Kidney (tissue), 14 donors: ENCODE measurements around the gene HNRNPH3. TPM values are rescaled to one million over a fixed set of nuclear protein-coding genes. Genes with fewer than 3 reads are reported as not detected.

ENCODE experiments used
- DNase-seq, 5 donors: peaks; one replicate each; pipeline ENCODE4 v3.0.0-alpha.2; 2013 to 2020
- FAIRE-seq: peaks from 2 replicates; lab custom pipeline; 2012; peaks lifted over from hg19 to GRCh38; lab: Jason Lieb, UNC
- H3K27ac ChIP-seq, 2 donors: one replicate each; pipeline ENCODE4 v1.7.0; 2013; ENCODE audit warnings: low read depth in 2 of 2, low read length in 2 of 2, inconsistent platforms in 1 of 2
- H3K27me3 ChIP-seq: one replicate; pipeline ENCODE4 v1.7.1; 2013; ENCODE audit warnings: low read length, inconsistent platforms; ENCODE audit not compliant: control insufficient read depth, insufficient read depth
- H3K36me3 ChIP-seq, 3 donors: one replicate each; pipeline versions ENCODE4 v1.7.0 to v1.7.1; 2013; ENCODE audit warnings: low read length in 3 of 3, control low read depth in 1 of 3, inconsistent platforms in 1 of 3; ENCODE audit not compliant: insufficient read depth in 3 of 3, control insufficient read depth in 2 of 3
- H3K4me1 ChIP-seq, 3 donors: one replicate each; pipeline versions ENCODE4 v1.7.0 to v1.7.1; 2013; ENCODE audit warnings: low read length in 3 of 3, inconsistent platforms in 1 of 3, low read depth in 1 of 3; ENCODE audit not compliant: control insufficient read depth in 2 of 3, insufficient read depth in 2 of 3
- H3K4me3 ChIP-seq, 3 donors: one replicate each; pipeline versions ENCODE4 v1.7.0 to v1.8.1; 2013; ENCODE audit warnings: low read length in 3 of 3, control low read depth in 1 of 3, inconsistent platforms in 1 of 3
- H3K9ac ChIP-seq, 3 donors: one replicate each; pipeline versions ENCODE4 v1.7.0 to v1.7.1; 2013; ENCODE audit warnings: low read length in 3 of 3, control low read depth in 1 of 3, inconsistent platforms in 1 of 3
- H3K9me3 ChIP-seq, 3 donors: one replicate each; pipeline versions ENCODE4 v1.7.0 to v1.7.1; 2013; ENCODE audit warnings: low read length in 3 of 3, control low read depth in 1 of 3, inconsistent platforms in 1 of 3; ENCODE audit not compliant: control insufficient read depth in 2 of 3, insufficient read depth in 1 of 3
- CTCF ChIP-seq: IDR thresholded peaks from 3 replicates; pipeline ENCODE4 v1.5.1; 2012; ENCODE audit warnings: mild to moderate bottlenecking, moderate library complexity, borderline replicate concordance; ENCODE audit not compliant: insufficient read depth; ENCODE audit errors: extremely low read depth
- intact Hi-C: fragments of 100-400 bp; cut with DNase I; formaldehyde crosslinking; loops from one replicate; pipeline ENCODE4 v1.11.1; 2022
- polyA plus RNA-seq: library from polyadenylated mRNA; stranded (reverse); fragments of 350-450 nt; fragmentation: Illumina TruSeq; extraction: RNeasy Lipid Tissue Mini Kit (QIAGEN cat#74804); gene quantifications from one replicate; pipeline ENCODE4 v1.2.3, GENCODE V29; 2014; ENCODE audit warnings: low read depth, low replicate concordance; ENCODE audit not compliant: insufficient read depth
- total RNA-seq: library from RNA; stranded (reverse); fragmentation: NEBNext Ultra II Directional; extraction: Animal tissue kit (Norgen Biotek cat#: 25700); gene quantifications from one replicate; pipeline ENCODE4 v1.2.1, GENCODE V29; 2021
- donor health status: control.
- donor health status: control.
- donor health status: control.
- donor health status: control.
- donor health status: control.
- donor health status: DM: yes; HTN: yes; CAD: no.
- donor health status: Normal renal cell carcinoma (clear cell type).

Gene HNRNPH3
- total and polyA plus RNA-seq, 2 donors from 2014 or later, result 114 to 119 TPM

GRCh38 chr10:68353537-68353936 lies 21.7 kb downstream of the HNRNPH3 start:
- FAIRE-seq (no peak), DNase-seq (no peak)
- intact Hi-C loops, result no loop called here
- no peaks in the 10 kb centered on the region for H3K9me3 ChIP-seq
- TF ChIP-seq CTCF, result no peak
- no peak overlapping the region for H3K4me3 ChIP-seq
- no peaks in the 10 kb centered on the region for H3K4me1 ChIP-seq
- H3K27me3 ChIP-seq, result no peaks in the 10 kb centered on the region
- peaks cover 5 to 9% (median 6%) of the 10 kb centered on the region in 3 donors for H3K36me3 ChIP-seq
- H3K9ac ChIP-seq, result no peak overlapping the region
- no peak overlapping the region for H3K27ac ChIP-seq

GRCh38 chr10:68359189-68359588 lies 27.3 kb downstream of the HNRNPH3 start:
- DNase-seq (no peak), FAIRE-seq (no peak)
- H3K4me3 ChIP-seq, result no peak overlapping the region
- no peaks in the 10 kb centered on the region for H3K27me3 ChIP-seq
- H3K4me1 ChIP-seq, result no peaks in the 10 kb centered on the region
- peaks cover 2 to 8% (median 6%) of the 10 kb centered on the region in 3 donors for H3K36me3 ChIP-seq
- intact Hi-C loops, result no loop called here
- TF ChIP-seq CTCF, result no peak
- H3K27ac ChIP-seq, result no peak overlapping the region
- no peaks in the 10 kb centered on the region for H3K9me3 ChIP-seq
- no peak overlapping the region for H3K9ac ChIP-seq

GRCh38 chr10:68362590-68362989 lies 30.7 kb downstream of the HNRNPH3 start:
- no peaks in the 10 kb centered on the region for H3K4me1 ChIP-seq
- no peak for TF ChIP-seq CTCF
- intact Hi-C loops, result no loop called here
- H3K9ac ChIP-seq, result no peak overlapping the region
- DNase-seq (no peak), FAIRE-seq (no peak)
- no peak overlapping the region for H3K4me3 ChIP-seq
- no peaks in the 10 kb centered on the region for H3K27me3 ChIP-seq
- H3K9me3 ChIP-seq, result no peaks in the 10 kb centered on the region
- H3K36me3 ChIP-seq, result peaks cover 0 to 8% (median 6%) of the 10 kb centered on the region in 3 donors
- H3K27ac ChIP-seq, result no peak overlapping the region

- no peak overlapping the region for H3K27ac ChIP-seq
- no peak overlapping the region for H3K4me3 ChIP-seq
- H3K36me3 ChIP-seq, result peaks cover 0 to 8% (median 4%) of the 10 kb centered on the region in 3 donors
- no peak for FAIRE-seq
- intact Hi-C loops, result no loop called here
- no peak for DNase-seq
- no peak overlapping the region for H3K9ac ChIP-seq
- TF ChIP-seq CTCF, result no peak
- H3K4me1 ChIP-seq, result no peaks in the 10 kb centered on the region
- H3K9me3 ChIP-seq, result no peaks in the 10 kb centered on the region
- no peaks in the 10 kb centered on the region for H3K27me3 ChIP-seq
Observed at GRCh38 chr10:68364101-68364886, 32.4 kb downstream of the HNRNPH3 start.
